Lower lobe of right lung (tissue), 2 donors: Measurements from ENCODE around the gene VPS25. TPM values are rescaled to one million over a fixed set of nuclear protein-coding genes. Genes with fewer than 3 reads are reported as not detected.

ENCODE experiments used
- ATAC-seq, 2 donors: fragments of 200-7000 bp; cut with Tn5 transposase; one replicate each; pipeline ENCODE4 v1.9.1; 2020 to 2022; ENCODE audit warnings: mild to moderate bottlenecking in 2 of 2, moderate library complexity in 2 of 2
- DNase-seq: peaks from one replicate; pipeline ENCODE4 v3.0.0-alpha.2; 2020
- H3K27ac ChIP-seq: fragments of 200-600 bp; one replicate; pipeline ENCODE4 v1.8.0; 2022
- H3K27me3 ChIP-seq: fragments of 200-600 bp; one replicate; pipeline ENCODE4 v1.8.0; 2022; ENCODE audit warnings: low read depth
- H3K36me3 ChIP-seq: fragments of 200-600 bp; one replicate; pipeline ENCODE4 v1.8.0; 2022; ENCODE audit warnings: mild to moderate bottlenecking
- H3K4me1 ChIP-seq: fragments of 200-600 bp; one replicate; pipeline ENCODE4 v1.8.0; 2022
- H3K4me3 ChIP-seq: fragments of 200-600 bp; one replicate; pipeline ENCODE4 v1.8.0; 2022; ENCODE audit warnings: mild to moderate bottlenecking
- H3K9me3 ChIP-seq: fragments of 200-600 bp; one replicate; pipeline ENCODE4 v1.8.0; 2022
- CTCF ChIP-seq: fragments of 200-600 bp; IDR thresholded peaks from one replicate; pipeline ENCODE4 v1.8.0; 2022; ENCODE audit warnings: antibody characterized with exemption, mild to moderate bottlenecking
- intact Hi-C: fragments of 100-400 bp; cut with DNase I; formaldehyde crosslinking; loops from one replicate; pipeline ENCODE4 v1.11.0; 2022
- total RNA-seq: library from RNA; stranded (reverse); fragmentation: NEBNext Ultra II Directional; extraction: Animal tissue kit (Norgen Biotek cat#: 25700); gene quantifications from one replicate; pipeline ENCODE4 v1.2.1, GENCODE V29; 2021
- donor health status: DM: no; HTN: yes; CAD: no; lungs with severe emphysema.

Gene VPS25
- total RNA-seq, 1 donor from 2014 or later: 42.1 TPM

DNA sequence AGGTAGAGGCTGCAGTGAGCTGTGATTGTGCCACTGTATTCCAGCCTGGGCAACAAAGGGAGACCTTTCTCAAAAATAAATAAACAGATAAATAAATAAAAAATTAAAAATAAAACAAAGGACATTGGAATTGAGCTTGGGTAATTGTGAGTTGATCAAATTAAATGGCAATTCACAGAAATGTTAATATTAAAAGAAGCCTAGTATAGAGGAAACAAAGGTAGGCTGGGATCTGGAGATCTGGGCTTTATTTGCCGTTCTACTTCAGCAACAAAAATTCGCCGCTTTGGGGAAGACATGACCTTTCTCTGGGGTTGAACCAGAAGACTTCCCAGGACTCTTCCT is 332 bp upstream of the VPS25 start:
- H3K4me3 ChIP-seq: peak overlapping the region; percentile 87
- no peak for DNase-seq
- intact Hi-C loops: no loop called here
- peaks cover 22% of the 10 kb centered on the region for H3K4me1 ChIP-seq
- H3K36me3 ChIP-seq: peaks cover 28% of the 10 kb centered on the region
- H3K9me3 ChIP-seq: no peaks in the 10 kb centered on the region
- ATAC-seq: peak in 1 of 2 donors; percentile 4
- H3K27me3 ChIP-seq: no peaks in the 10 kb centered on the region
- peak overlapping the region; percentile 85 for H3K27ac ChIP-seq
- TF ChIP-seq CTCF: no peak

DNA sequence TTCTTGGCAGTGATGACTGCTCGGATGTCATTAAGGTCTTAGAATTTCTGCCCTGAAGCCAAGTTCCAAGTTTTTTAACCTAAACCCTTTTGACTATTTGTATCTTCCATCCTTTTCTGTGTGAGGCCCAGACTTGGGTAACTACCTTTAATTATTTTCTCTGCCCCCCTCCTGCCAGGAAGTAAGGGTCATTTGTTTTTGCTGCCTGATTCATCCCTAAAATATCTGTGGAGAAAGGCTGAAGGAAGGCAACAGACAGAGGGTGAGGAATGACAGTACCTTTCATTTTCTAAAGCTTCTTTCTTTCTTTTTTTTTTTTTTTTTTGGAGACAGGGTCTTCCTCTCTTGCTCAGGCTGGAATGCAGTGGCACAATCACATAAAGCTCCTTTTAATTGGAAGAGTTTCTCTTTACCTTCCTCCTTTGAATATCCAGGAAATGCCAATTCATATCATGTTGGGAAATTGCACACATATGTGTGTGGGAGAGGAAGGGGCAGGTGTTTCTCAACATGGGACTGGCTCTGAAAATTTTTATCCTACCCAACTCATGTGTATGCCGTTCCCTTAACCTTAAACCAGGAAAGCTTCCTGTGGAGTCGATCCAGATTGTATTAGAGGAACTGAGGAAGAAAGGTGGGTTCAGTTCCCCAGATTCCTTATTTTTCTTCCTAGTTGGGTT is 957 bp downstream of the VPS25 start:
- DNase-seq (no peak), ATAC-seq (no peak)
- no peaks in the 10 kb centered on the region for H3K9me3 ChIP-seq
- no peak for TF ChIP-seq CTCF
- no peak overlapping the region for H3K27ac ChIP-seq
- H3K36me3 ChIP-seq: peaks cover 41% of the 10 kb centered on the region
- no peaks in the 10 kb centered on the region for H3K27me3 ChIP-seq
- peaks cover 22% of the 10 kb centered on the region for H3K4me1 ChIP-seq
- H3K4me3 ChIP-seq: peak overlapping the region; percentile 87
- intact Hi-C loops: no loop called here

DNA sequence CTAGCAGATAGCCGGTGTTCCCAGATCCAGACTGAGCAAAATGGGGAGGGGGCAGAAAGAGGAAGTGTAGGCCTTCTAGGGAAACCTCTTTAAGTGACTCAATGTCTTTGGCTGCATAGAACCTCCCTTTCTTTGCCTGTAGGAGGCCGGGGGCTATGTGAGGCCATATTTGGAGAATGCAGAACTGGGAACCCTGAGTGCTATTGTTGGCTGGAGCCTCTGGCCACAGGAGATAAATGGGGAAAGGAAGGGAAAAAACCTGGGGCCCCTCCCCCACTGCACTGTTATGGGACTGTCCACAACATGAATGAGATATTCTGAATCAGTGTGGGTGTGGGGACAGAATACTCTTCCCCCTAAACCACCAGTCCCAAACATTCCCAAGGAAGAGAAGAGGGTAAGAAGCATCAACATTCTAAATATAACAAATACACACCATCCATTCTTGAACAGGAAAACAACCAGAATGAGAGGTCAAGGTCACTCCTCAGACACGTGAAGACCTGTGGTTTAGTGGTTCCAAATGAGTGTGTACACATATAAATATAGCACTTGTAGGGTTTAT is 2.4 kb downstream of the VPS25 start:
- Histone ChIP-seq H3K4me3 (no peak overlapping the region), H3K4me1 (peaks cover 31% of the 10 kb centered on the region), H3K36me3 (peaks cover 46% of the 10 kb centered on the region), H3K9me3 (no peaks in the 10 kb centered on the region), H3K27me3 (peaks cover 8% of the 10 kb centered on the region), H3K27ac (no peak overlapping the region)
- intact Hi-C loops: no loop called here
- no peak for ATAC-seq
- no peak for DNase-seq
- TF ChIP-seq CTCF: no peak

DNA sequence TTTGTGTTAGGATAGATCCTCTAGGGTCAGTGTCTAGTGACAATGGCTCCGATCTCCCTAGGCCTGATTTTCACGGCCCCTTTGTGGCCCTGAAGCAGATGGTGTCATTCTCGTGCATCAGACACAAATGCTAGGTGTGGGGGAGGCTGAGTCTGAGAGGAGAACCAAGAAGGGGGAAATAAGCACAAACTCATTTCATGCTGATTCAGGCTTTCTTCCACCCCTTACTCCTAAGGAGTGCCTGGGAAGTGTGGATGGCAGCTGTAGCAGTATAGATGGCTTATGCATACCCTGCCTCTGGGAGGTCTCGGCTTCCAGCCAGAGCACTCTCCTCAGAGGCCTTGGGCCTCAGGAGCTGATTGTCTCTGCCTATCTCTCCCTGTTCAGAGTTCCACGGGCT is 5.3 kb downstream of the VPS25 start:
- Histone ChIP-seq H3K27me3 (peaks cover 37% of the 10 kb centered on the region), H3K27ac (no peak overlapping the region), H3K4me1 (peaks cover 20% of the 10 kb centered on the region), H3K9me3 (no peaks in the 10 kb centered on the region), H3K4me3 (no peak overlapping the region), H3K36me3 (peaks cover 46% of the 10 kb centered on the region)
- no peak for TF ChIP-seq CTCF
- DNase-seq (no peak), ATAC-seq (no peak)
- intact Hi-C loops: no loop called here

DNA sequence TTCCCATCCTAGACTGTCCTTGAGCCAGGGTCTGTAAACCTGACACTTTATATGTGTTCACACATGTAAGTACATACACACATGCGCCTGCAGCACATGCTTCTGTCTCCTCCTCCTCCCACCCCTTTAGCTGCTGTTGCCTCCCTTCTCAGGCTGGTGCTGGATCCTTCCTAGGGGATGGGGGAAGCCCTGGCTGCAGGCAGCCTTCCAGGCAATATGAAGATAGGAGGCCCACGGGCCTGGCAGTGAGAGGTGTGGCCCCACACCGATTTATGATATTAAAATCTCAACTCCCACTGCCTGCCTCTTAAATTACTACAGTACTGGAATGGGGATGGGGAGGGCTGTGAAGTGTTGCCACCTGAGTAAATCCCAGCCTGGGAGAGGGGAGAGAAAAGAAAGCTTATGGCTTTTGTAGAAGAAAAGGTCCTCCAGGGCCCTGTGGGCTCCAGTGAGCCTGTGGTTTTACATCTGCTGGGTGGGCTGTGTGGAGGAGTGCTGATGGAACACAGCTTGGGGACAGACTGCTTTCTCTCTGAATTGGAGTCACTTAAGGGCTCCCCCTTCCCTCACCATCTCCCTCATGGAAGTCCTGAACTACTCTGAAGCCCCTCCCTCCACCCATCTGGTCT is 6.2 kb downstream of the VPS25 start:
- no peak for TF ChIP-seq CTCF
- H3K4me3 ChIP-seq: no peak overlapping the region
- intact Hi-C loops: no loop called here
- no peak overlapping the region for H3K27ac ChIP-seq
- H3K27me3 ChIP-seq: peaks cover 46% of the 10 kb centered on the region
- H3K9me3 ChIP-seq: no peaks in the 10 kb centered on the region
- no peak for DNase-seq
- no peak for ATAC-seq
- H3K4me1 ChIP-seq: peaks cover 21% of the 10 kb centered on the region
- H3K36me3 ChIP-seq: peaks cover 46% of the 10 kb centered on the region
